ENCODE data around the gene PIK3R2. TPM values are rescaled to one million over a fixed set of nuclear protein-coding genes. Genes with fewer than 3 reads are reported as not detected.

Gene PIK3R2
- total and polyA plus RNA-seq, 4 donors: 1.5 to 37.8 (median 7.7) TPM

DNA sequence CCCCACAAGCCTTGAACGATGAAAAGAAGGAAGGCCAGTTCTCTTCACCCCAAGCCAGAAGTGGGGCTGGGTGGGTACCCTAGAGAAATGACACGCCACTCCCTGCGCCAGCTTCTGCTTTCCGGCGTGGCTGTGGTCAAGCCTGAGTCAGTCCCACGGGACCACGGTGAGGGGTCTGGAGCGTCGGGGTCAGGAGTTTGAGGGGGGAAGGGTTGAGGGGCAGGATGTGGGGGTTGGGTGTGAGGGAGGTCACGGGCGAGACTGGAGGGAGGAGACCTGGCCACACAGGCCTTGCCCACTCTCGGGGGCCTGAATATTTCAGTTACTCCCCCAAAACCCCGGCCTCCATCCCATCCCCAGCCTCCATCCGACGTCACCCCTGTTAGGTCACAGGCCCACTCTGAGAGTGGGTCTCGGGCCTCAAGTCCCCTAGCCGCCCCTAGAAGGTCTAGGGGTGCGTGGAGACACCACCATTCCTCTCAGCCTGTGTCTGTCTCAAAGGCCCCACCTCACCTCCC lies 20.1 kb downstream of the PIK3R2 start:
- peaks cover 4 to 13% (median 8%) of the 10 kb centered on the region in 4 donors for H3K4me1 ChIP-seq (ENCODE audit: control insufficient read depth in 4 of 4, insufficient read depth in 4 of 4, low read length in 3 of 4)
- H3K36me3 ChIP-seq (ENCODE audit: control insufficient read depth in 4 of 4, insufficient read depth in 3 of 4, low read depth in 1 of 4, low read length in 3 of 4): peaks cover 0 to 10% (median 4%) of the 10 kb centered on the region in 4 donors
- H3K27me3 ChIP-seq (ENCODE audit: control insufficient read depth in 4 of 4, insufficient read depth in 4 of 4, low read length in 3 of 4): no peaks in the 10 kb centered on the region
- H3K9ac ChIP-seq (ENCODE audit: low read depth in 1 of 2, low read length in 2 of 2): no peak overlapping the region
- WGBS: 69% methylated on average over 18 of the region's 18 CpGs
- no peaks in the 10 kb centered on the region for H3K9me3 ChIP-seq (ENCODE audit: control insufficient read depth in 4 of 4, low read length in 3 of 4)
- peak overlapping the region; percentile 77 to 86 for H3K27ac ChIP-seq (ENCODE audit: low read depth in 1 of 2, low read length in 2 of 2)
- TF ChIP-seq, protein P1, sequence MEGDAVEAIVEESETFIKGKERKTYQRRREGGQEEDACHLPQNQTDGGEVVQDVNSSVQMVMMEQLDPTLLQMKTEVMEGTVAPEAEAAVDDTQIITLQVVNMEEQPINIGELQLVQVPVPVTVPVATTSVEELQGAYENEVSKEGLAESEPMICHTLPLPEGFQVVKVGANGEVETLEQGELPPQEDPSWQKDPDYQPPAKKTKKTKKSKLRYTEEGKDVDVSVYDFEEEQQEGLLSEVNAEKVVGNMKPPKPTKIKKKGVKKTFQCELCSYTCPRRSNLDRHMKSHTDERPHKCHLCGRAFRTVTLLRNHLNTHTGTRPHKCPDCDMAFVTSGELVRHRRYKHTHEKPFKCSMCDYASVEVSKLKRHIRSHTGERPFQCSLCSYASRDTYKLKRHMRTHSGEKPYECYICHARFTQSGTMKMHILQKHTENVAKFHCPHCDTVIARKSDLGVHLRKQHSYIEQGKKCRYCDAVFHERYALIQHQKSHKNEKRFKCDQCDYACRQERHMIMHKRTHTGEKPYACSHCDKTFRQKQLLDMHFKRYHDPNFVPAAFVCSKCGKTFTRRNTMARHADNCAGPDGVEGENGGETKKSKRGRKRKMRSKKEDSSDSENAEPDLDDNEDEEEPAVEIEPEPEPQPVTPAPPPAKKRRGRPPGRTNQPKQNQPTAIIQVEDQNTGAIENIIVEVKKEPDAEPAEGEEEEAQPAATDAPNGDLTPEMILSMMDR (IDR thresholded peaks at IDR 0.05; ENCODE audit: low read depth, low read length, missing input control): no peak
- no peak for TF ChIP-seq TAF1 (conservative IDR thresholded peaks at IDR 0.05)
- TF ChIP-seq, protein P2, sequence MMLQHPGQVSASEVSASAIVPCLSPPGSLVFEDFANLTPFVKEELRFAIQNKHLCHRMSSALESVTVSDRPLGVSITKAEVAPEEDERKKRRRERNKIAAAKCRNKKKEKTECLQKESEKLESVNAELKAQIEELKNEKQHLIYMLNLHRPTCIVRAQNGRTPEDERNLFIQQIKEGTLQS (IDR thresholded peaks at IDR 0.05): no peak
- TF ChIP-seq, protein P3, sequence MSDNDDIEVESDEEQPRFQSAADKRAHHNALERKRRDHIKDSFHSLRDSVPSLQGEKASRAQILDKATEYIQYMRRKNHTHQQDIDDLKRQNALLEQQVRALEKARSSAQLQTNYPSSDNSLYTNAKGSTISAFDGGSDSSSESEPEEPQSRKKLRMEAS (IDR thresholded peaks at IDR 0.05): no peak
- TF ChIP-seq RAD21 (IDR thresholded peaks at IDR 0.05): no peak
- no peak for TF ChIP-seq EGR1 (IDR thresholded peaks at IDR 0.05; ENCODE audit: low read depth in 2 of 2)
- no peak for DNase-seq (ENCODE audit: low spot score)
- no peak overlapping the region for H3K4me3 ChIP-seq (ENCODE audit: low read depth in 1 of 3, low read length in 3 of 3)

DNA sequence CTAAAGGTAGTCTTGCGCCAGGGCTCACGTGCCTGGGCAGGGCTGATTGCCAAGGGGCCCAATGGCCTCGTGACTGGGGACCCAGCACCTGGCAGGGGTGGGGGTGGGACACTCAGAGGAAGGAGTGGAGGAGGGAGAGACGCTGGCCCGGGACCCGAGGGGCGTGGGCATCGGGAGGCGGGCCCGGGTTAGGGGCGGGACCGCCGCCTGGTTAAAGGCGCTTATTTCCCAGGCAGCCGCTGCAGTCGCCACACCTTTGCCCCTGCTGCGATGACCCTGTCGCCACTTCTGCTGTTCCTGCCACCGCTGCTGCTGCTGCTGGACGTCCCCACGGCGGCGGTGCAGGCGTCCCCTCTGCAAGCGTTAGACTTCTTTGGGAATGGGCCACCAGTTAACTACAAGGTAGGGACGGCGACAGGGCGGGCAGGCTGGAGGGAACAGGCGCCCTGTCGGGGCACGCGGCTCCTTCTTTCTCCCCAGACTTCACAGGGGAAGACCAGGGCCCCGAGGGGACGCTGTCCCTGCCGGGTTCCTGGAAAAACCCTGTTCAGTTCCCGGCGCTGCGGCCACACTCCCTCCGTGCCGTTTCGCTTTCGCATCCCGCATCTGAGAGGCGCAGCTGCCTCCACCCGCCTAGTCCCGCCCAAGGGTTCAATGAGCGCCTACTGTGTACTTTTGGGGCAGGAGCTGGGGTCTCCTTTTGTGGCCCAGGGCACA lies 20.8 kb downstream of the PIK3R2 start, which contains the start of gene IFI30:
Gene IFI30, plus strand, starts transcription at position 242 of the 717 bp plus-strand sequence. Its CDS starts 29 bp downstream, at position 271.
- Histone ChIP-seq H3K4me1 (ENCODE audit: control insufficient read depth in 4 of 4, insufficient read depth in 4 of 4, low read length in 3 of 4) (peaks cover 4 to 13% (median 8%) of the 10 kb centered on the region in 4 donors), H3K9ac (ENCODE audit: low read depth in 1 of 2, low read length in 2 of 2) (peak within 1 kb of the TSS; percentile 42 to 60), H3K27ac (ENCODE audit: low read depth in 1 of 2, low read length in 2 of 2) (peak within 1 kb of the TSS; percentile 77 to 86), H3K36me3 (ENCODE audit: control insufficient read depth in 4 of 4, insufficient read depth in 3 of 4, low read depth in 1 of 4, low read length in 3 of 4) (peaks cover 0 to 8% (median 4%) of the 10 kb centered on the region in 4 donors), H3K9me3 (ENCODE audit: control insufficient read depth in 4 of 4, low read length in 3 of 4) (no peaks in the 10 kb centered on the region), H3K27me3 (ENCODE audit: control insufficient read depth in 4 of 4, insufficient read depth in 4 of 4, low read length in 3 of 4) (no peaks in the 10 kb centered on the region), H3K4me3 (ENCODE audit: low read depth in 1 of 3, low read length in 3 of 3) (peak within 1 kb of the TSS; percentile 63 to 89 (median 83))
- WGBS: under 1% methylated on average over 47 of the region's 47 CpGs
- TF ChIP-seq YY1 (IDR thresholded peaks at IDR 0.05): peak; percentile 71
- TF ChIP-seq JUND (IDR thresholded peaks at IDR 0.05): peak in 1 of 2 donors; percentile 23
- no peak for TF ChIP-seq EGR1 (IDR thresholded peaks at IDR 0.05; ENCODE audit: low read depth in 2 of 2)
- TF ChIP-seq HNF4A (conservative IDR thresholded peaks at IDR 0.05): peak; percentile 4 to 18
- no peak for TF ChIP-seq RXRA (IDR thresholded peaks at IDR 0.05)
- TF ChIP-seq GABPA (IDR thresholded peaks at IDR 0.05 in 1 of 2, conservative IDR thresholded peaks at IDR 0.05 in 1 of 2): peak in 1 of 2 donors; percentile 39
- TF ChIP-seq, protein P1 (IDR thresholded peaks at IDR 0.05; ENCODE audit: low read depth, low read length, missing input control): no peak
- TF ChIP-seq SP1 (IDR thresholded peaks at IDR 0.05): peak; percentile 5
- TF ChIP-seq, protein P4, sequence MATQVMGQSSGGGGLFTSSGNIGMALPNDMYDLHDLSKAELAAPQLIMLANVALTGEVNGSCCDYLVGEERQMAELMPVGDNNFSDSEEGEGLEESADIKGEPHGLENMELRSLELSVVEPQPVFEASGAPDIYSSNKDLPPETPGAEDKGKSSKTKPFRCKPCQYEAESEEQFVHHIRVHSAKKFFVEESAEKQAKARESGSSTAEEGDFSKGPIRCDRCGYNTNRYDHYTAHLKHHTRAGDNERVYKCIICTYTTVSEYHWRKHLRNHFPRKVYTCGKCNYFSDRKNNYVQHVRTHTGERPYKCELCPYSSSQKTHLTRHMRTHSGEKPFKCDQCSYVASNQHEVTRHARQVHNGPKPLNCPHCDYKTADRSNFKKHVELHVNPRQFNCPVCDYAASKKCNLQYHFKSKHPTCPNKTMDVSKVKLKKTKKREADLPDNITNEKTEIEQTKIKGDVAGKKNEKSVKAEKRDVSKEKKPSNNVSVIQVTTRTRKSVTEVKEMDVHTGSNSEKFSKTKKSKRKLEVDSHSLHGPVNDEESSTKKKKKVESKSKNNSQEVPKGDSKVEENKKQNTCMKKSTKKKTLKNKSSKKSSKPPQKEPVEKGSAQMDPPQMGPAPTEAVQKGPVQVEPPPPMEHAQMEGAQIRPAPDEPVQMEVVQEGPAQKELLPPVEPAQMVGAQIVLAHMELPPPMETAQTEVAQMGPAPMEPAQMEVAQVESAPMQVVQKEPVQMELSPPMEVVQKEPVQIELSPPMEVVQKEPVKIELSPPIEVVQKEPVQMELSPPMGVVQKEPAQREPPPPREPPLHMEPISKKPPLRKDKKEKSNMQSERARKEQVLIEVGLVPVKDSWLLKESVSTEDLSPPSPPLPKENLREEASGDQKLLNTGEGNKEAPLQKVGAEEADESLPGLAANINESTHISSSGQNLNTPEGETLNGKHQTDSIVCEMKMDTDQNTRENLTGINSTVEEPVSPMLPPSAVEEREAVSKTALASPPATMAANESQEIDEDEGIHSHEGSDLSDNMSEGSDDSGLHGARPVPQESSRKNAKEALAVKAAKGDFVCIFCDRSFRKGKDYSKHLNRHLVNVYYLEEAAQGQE (IDR thresholded peaks at IDR 0.05): peak; percentile 91
- TF ChIP-seq TAF1 (conservative IDR thresholded peaks at IDR 0.05): peak; percentile 89
- TF ChIP-seq, protein P3 (IDR thresholded peaks at IDR 0.05): peak; percentile 9
- TF ChIP-seq, protein P5, sequence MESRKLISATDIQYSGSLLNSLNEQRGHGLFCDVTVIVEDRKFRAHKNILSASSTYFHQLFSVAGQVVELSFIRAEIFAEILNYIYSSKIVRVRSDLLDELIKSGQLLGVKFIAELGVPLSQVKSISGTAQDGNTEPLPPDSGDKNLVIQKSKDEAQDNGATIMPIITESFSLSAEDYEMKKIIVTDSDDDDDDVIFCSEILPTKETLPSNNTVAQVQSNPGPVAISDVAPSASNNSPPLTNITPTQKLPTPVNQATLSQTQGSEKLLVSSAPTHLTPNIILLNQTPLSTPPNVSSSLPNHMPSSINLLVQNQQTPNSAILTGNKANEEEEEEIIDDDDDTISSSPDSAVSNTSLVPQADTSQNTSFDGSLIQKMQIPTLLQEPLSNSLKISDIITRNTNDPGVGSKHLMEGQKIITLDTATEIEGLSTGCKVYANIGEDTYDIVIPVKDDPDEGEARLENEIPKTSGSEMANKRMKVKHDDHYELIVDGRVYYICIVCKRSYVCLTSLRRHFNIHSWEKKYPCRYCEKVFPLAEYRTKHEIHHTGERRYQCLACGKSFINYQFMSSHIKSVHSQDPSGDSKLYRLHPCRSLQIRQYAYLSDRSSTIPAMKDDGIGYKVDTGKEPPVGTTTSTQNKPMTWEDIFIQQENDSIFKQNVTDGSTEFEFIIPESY (IDR thresholded peaks at IDR 0.05): no peak
- DNase-seq (ENCODE audit: low spot score): peak; percentile 71
